Thyroid gland (tissue), 4 donors: ENCODE results near the gene EP400.

Experiments used
- CTCF ChIP-seq, 6 experiments: fragments of 200-600 bp in 3 of 6; fragments of 450-650 bp in 3 of 6; sonication (generic) in 3 of 6; IDR thresholded peaks; one replicate each; pipeline ENCODE4 v1.5.1; 2016 to 2019; ENCODE audit warnings: antibody characterized with exemption in 6 of 6, mild to moderate bottlenecking in 2 of 6, inconsistent platforms in 1 of 6, moderate library complexity in 1 of 6
- POLR2A ChIP-seq, 2 donors: fragments of 450-650 bp; IDR thresholded peaks; one replicate each; pipeline ENCODE4 v1.6.1; 2017; ENCODE audit warnings: antibody characterized with exemption in 2 of 2, mild to moderate bottlenecking in 2 of 2, moderate library complexity in 1 of 2

GRCh38 chr12:132026061-132026795 is 76.5 kb downstream of the EP400 start:
- TF ChIP-seq CTCF (IDR thresholded peaks at IDR 0.05), result no peak
- no peak for TF ChIP-seq POLR2A (IDR thresholded peaks at IDR 0.05)
